Activated CD8-positive, alpha-beta T cell treated with anti-CD3 and anti-CD28 coated beads, Interleukin-2, amount 10 ng/mL, durations not matched to agents 7 days and 5 days (primary cell): ENCODE results near the gene SYNPR. TPM values are rescaled to one million over a fixed set of nuclear protein-coding genes. Genes with fewer than 3 reads are reported as not detected.

Experiments
- ATAC-seq: fragments of 150-1000 bp; cut with Tn5 transposase; one replicate; pipeline ENCODE4 v1.10.0; 2021; ENCODE audit warnings: moderate library complexity
- CTCF ChIA-PET: fragments of 350-600 bp; sonication (Branson Sonifier 250); formaldehyde crosslinking; loops from one replicate; lab custom pipeline; 2021; ENCODE audit warnings: antibody characterized with exemption; lab: Charles Lee
- POLR2A ChIA-PET: fragments of 350-600 bp; sonication (Branson Sonifier 250); formaldehyde crosslinking; loops from one replicate; lab custom pipeline; 2021; ENCODE audit warnings: antibody characterized with exemption; lab: Charles Lee
- DNase-seq: peaks from one replicate; pipeline ENCODE4 v3.0.0-alpha.2; 2020
- H3K27ac Mint-ChIP-seq: one replicate; pipeline ENCODE4 v1.8.0; 2021; ENCODE audit warnings: mild to moderate bottlenecking, mixed read lengths
- H3K27me3 Mint-ChIP-seq: one replicate; pipeline ENCODE4 v1.8.0; 2021; ENCODE audit warnings: low read depth, mixed read lengths
- H3K36me3 Mint-ChIP-seq: one replicate; pipeline ENCODE4 v1.8.0; 2021; ENCODE audit warnings: low read depth, mixed read lengths
- H3K4me1 Mint-ChIP-seq: one replicate; pipeline ENCODE4 v1.8.0; 2021; ENCODE audit warnings: low read depth, mixed read lengths
- H3K4me3 Mint-ChIP-seq: one replicate; pipeline ENCODE4 v1.8.0; 2021; ENCODE audit warnings: mild to moderate bottlenecking, mixed read lengths
- H3K9me3 Mint-ChIP-seq: one replicate; pipeline ENCODE4 v1.8.0; 2022; ENCODE audit warnings: mixed read lengths; ENCODE audit not compliant: insufficient read depth
- total RNA-seq, 2 experiments: library from RNA; stranded (reverse); gene quantifications; one replicate each; pipeline ENCODE4 v1.2.3, GENCODE V29; 2021

Gene SYNPR
- total RNA-seq, 2 experiments from 2014 or later = not detected

DNA sequence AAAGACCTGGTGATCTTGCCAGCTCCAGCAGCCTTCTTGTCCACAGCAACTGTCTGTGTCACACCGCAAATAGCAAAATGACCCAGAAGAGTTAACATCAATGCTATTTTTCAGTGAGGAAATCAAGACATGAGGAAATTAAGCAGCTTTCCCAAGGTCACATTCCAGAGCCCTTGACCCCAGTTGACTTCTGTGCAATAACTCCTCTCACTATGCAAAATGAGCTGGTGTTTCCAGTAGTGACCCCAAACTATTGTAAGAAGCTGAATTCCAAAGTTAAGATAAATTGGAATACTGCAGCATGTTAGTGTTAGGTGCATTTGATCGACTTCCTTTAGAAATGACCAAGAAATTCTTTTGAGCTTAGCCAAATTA is 201.5 kb downstream of the SYNPR start:
- no peak for DNase-seq
- H3K9me3 Mint-ChIP-seq = no peaks in the 10 kb centered on the region
- H3K36me3 Mint-ChIP-seq = no peaks in the 10 kb centered on the region
- POLR2A ChIA-PET = no interaction called here
- no peak for ATAC-seq
- H3K27me3 Mint-ChIP-seq = no peaks in the 10 kb centered on the region
- H3K27ac Mint-ChIP-seq = no peak overlapping the region
- no peaks in the 10 kb centered on the region for H3K4me1 Mint-ChIP-seq
- CTCF ChIA-PET = no interaction called here
- H3K4me3 Mint-ChIP-seq = no peak overlapping the region

DNA sequence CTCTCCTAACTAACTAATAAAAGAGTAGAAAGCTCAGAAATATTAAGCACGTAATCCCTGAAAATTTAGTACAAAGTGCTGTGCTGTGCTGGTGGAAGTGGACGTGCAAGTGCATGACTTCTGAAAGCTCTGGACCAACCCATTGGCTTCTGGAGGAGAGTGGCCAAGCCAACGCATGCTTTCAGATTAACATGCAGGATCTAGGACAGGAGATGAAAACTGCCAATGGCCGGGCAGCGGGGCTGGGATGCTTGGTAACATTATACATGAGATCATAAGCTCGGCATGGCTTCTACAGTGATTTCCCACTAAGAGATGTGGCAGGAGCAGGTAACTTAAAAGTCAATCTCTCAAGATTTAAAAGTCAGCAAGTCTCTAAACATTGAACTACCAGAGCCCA is 203.5 kb downstream of the SYNPR start:
- POLR2A ChIA-PET = no interaction called here
- CTCF ChIA-PET = no interaction called here
- H3K4me3 Mint-ChIP-seq = no peak overlapping the region
- ATAC-seq (no peak), DNase-seq (no peak)
- no peaks in the 10 kb centered on the region for H3K9me3 Mint-ChIP-seq
- H3K27me3 Mint-ChIP-seq = no peaks in the 10 kb centered on the region
- H3K27ac Mint-ChIP-seq = no peak overlapping the region
- no peaks in the 10 kb centered on the region for H3K4me1 Mint-ChIP-seq
- H3K36me3 Mint-ChIP-seq = no peaks in the 10 kb centered on the region

DNA sequence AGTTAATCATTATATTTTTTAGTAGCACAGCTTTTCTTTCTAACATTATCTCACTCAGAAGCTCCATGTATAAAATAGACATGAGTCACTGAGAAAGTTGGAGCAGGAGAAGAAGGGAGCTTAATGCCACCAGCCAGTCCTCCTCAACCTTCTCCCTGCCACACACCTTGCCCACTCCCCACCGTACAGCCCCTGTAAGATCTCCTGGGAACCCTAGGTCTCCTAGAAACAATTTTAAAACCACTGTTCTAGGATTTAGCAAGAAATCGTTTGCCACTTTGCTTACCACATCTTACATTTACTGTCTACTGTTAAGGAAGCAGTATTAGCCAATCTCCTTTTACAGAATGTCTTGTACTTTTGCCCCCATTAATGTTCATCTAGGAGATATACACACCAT is 204.2 kb downstream of the SYNPR start:
- no peaks in the 10 kb centered on the region for H3K27me3 Mint-ChIP-seq
- no peaks in the 10 kb centered on the region for H3K36me3 Mint-ChIP-seq

DNA sequence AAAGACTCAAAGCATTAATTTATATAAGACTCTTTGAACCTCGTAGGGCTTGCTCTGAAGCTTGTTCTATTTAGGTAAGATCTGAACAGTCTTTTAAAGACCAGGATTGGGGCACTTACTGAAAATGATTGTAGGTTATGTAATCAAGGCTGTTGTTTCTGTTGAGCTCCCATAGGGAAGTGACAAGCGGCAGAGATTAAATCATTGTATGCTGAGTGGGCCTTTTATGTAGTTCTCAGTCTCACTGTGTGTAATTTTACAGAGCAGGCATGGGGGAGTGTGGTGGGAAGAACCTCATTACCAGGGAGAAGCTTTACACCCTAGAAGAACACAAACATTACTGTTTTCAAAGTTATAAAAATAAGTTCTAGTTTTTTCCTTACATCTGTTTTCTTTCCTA is 214.4 kb downstream of the SYNPR start:
- H3K27ac Mint-ChIP-seq = no peak overlapping the region
- POLR2A ChIA-PET = no interaction called here
- ATAC-seq (no peak), DNase-seq (no peak)
- no peak overlapping the region for H3K4me3 Mint-ChIP-seq
- H3K9me3 Mint-ChIP-seq = no peaks in the 10 kb centered on the region
- CTCF ChIA-PET = no interaction called here
- H3K27me3 Mint-ChIP-seq = no peaks in the 10 kb centered on the region
- H3K36me3 Mint-ChIP-seq = no peaks in the 10 kb centered on the region
- H3K4me1 Mint-ChIP-seq = no peaks in the 10 kb centered on the region

More for the DNA sequence above, 204.2 kb downstream of the SYNPR start:
- no peak overlapping the region for H3K4me3 Mint-ChIP-seq
- DNase-seq = no peak
- H3K27ac Mint-ChIP-seq = no peak overlapping the region
- no peak for ATAC-seq
- no peaks in the 10 kb centered on the region for H3K9me3 Mint-ChIP-seq
- ChIA-PET CTCF (no interaction called here), POLR2A (no interaction called here)
- no peaks in the 10 kb centered on the region for H3K4me1 Mint-ChIP-seq

DNA sequence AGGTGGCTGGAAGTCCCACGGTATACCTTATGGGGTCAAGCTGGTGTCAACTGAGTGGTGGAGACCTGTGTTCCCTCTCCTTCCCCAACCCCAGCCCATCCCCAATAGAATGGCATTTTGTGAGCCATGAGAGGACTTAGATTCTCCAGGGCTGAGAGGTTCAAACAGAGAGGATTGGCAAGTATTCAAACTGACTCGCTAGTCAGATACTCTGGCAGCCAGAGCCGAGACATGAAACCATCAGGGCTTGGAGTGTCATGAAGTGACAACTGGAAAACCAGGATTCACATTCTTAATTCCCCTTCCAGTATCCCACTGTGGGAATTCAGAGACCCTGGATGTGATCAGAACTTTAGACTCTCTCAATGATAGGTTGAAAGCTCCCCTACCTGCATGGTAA is 215.0 kb downstream of the SYNPR start:
- POLR2A ChIA-PET = no interaction called here
- H3K27ac Mint-ChIP-seq = no peak overlapping the region

DNA sequence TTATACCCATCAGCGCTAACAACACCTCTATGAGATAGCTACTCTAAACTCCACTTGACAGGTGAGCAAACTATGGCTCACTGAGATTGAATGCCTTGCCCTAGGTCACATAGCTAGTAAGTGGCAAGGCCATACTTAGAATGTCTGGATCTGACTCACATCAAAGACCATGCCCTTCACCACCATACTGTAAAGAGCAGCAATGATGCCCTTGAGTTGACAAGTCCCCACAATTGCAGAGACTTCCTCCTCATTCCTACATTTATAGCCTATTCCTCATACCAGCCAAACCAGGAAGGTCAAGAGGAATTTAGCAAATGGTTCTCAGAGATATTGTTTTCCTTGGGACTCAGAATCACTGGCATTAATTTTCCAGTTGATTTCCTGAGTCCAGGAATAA is 216.5 kb downstream of the SYNPR start:
- DNase-seq (no peak), ATAC-seq (no peak)
- ChIA-PET CTCF (no interaction called here), POLR2A (no interaction called here)
- H3K27ac Mint-ChIP-seq = no peak overlapping the region
- no peaks in the 10 kb centered on the region for H3K27me3 Mint-ChIP-seq
- no peaks in the 10 kb centered on the region for H3K4me1 Mint-ChIP-seq
- no peak overlapping the region for H3K4me3 Mint-ChIP-seq
- H3K36me3 Mint-ChIP-seq = no peaks in the 10 kb centered on the region
- no peaks in the 10 kb centered on the region for H3K9me3 Mint-ChIP-seq

More for the DNA sequence above, 215.0 kb downstream of the SYNPR start:
- no peak for ATAC-seq
- Mint-ChIP-seq H3K4me1 (no peaks in the 10 kb centered on the region), H3K4me3 (no peak overlapping the region), H3K36me3 (no peaks in the 10 kb centered on the region), H3K9me3 (no peaks in the 10 kb centered on the region), H3K27me3 (no peaks in the 10 kb centered on the region)
- CTCF ChIA-PET = no interaction called here
- DNase-seq = no peak

DNA sequence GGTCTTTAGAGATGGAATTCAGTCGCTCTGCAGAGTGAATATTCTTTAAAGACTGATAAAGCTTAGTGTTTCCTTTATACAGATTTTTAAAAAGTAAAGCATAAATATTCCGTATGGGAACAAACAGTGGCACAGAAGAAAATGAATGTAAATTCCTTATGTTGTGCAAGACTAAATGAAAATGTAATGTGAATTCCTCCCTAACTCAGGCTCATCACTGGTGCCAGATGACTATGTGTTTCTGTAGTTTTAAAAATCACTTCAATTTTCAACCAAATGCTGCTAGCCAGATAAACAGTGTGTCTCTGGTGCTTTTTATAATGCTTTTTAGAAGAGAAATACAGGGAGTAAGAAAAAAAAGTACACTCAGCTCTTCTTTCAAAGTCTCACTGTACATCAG is 219.5 kb downstream of the SYNPR start:
- no peak overlapping the region for H3K4me3 Mint-ChIP-seq
- CTCF ChIA-PET = no interaction called here

DNA sequence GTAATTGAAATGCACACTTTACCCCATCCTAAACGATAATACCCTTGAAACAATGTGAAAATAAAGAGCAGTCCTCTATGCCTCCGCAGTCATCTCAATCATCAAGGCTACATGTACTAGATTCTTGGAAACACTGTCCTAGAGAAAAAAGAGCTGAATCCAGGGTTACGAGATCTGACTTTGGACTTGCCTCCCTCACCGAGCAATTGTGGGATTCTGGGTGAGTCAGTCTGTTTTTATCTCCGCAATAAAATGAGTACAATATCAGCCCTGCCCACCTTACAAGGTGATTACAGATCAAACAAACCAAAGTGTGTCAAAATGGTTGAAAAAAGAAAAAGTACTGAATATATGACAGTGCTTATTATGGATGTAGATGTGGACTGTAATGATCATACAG is 222.1 kb downstream of the SYNPR start:
- POLR2A ChIA-PET = no interaction called here
- no peaks in the 10 kb centered on the region for H3K9me3 Mint-ChIP-seq

More for the DNA sequence above, 219.5 kb downstream of the SYNPR start:
- Mint-ChIP-seq H3K27ac (no peak overlapping the region), H3K27me3 (no peaks in the 10 kb centered on the region), H3K36me3 (no peaks in the 10 kb centered on the region), H3K9me3 (no peaks in the 10 kb centered on the region), H3K4me1 (no peaks in the 10 kb centered on the region)
- DNase-seq (no peak), ATAC-seq (no peak)
- POLR2A ChIA-PET = no interaction called here

DNA sequence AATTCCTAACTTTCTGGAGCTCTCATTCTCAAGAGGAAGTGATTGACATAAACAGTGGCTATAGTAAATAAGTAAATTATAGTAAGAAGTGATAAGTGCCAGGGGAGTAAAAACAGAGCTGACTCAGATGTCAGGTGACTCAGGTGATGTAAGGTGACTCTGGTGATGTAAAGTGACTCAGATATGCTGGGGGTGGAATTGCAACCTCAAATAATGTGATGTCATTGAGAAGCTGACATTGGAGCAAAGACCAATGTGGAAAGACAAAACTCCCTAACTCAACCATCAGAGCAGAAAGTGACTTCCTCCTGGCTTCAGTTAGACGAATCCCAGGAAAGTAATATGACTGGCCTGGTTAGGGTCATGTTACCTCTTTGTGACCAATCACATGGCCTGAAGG is 230.2 kb downstream of the SYNPR start:
- POLR2A ChIA-PET = no interaction called here
- Mint-ChIP-seq H3K36me3 (no peaks in the 10 kb centered on the region), H3K27ac (no peak overlapping the region), H3K4me1 (no peaks in the 10 kb centered on the region), H3K9me3 (no peaks in the 10 kb centered on the region), H3K27me3 (no peaks in the 10 kb centered on the region), H3K4me3 (no peak overlapping the region)
- CTCF ChIA-PET = no interaction called here
- ATAC-seq = no peak
- no peak for DNase-seq

More for the DNA sequence above, 222.1 kb downstream of the SYNPR start:
- Mint-ChIP-seq H3K36me3 (no peaks in the 10 kb centered on the region), H3K4me1 (no peaks in the 10 kb centered on the region), H3K4me3 (no peak overlapping the region), H3K27me3 (no peaks in the 10 kb centered on the region), H3K27ac (no peak overlapping the region)
- ATAC-seq (no peak), DNase-seq (no peak)
- CTCF ChIA-PET = no interaction called here

DNA sequence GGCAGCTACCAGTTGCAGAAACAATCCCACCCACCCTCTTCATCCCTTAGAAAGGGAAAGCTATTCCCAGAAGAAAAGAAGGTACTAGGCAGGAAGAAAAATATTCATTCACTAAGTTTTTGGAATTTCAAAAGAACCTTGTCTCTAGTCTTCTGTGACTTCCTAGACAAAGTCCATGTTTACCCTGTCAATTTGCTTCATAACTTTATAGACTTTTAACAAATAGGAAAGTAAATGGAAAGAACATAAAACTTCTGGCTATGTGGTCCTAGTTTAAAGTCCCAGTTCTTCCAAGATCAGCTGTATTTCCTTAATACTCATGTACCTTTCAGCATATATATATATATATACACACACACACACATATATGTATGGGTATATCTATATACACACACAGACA is 230.7 kb downstream of the SYNPR start:
- H3K4me3 Mint-ChIP-seq = no peak overlapping the region
- H3K27ac Mint-ChIP-seq = no peak overlapping the region
- no peaks in the 10 kb centered on the region for H3K9me3 Mint-ChIP-seq
- CTCF ChIA-PET = no interaction called here
- H3K36me3 Mint-ChIP-seq = no peaks in the 10 kb centered on the region
- POLR2A ChIA-PET = no interaction called here
- ATAC-seq (no peak), DNase-seq (no peak)
- H3K27me3 Mint-ChIP-seq = no peaks in the 10 kb centered on the region
- no peaks in the 10 kb centered on the region for H3K4me1 Mint-ChIP-seq

DNA sequence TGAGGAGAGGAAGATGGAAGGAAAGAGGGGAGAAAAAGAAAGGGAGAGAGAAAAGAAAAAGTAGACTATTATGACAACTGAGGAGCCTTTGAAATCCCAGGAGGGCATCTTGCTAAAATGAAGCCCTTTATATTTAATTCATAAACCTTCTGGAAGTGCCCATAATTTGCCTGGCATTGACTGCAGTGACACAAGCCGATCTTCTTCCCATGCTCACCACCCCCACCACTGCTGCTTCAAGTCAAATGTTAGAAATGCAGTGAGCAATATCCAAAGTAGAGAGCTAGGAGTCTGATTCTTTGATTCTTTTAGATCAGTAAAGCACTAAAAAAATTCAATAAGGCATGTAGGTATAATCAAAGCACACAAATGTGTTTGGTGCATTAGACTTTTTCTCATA is 235.7 kb downstream of the SYNPR start:
- no peaks in the 10 kb centered on the region for H3K9me3 Mint-ChIP-seq
- no peaks in the 10 kb centered on the region for H3K36me3 Mint-ChIP-seq
- no peak for ATAC-seq

DNA sequence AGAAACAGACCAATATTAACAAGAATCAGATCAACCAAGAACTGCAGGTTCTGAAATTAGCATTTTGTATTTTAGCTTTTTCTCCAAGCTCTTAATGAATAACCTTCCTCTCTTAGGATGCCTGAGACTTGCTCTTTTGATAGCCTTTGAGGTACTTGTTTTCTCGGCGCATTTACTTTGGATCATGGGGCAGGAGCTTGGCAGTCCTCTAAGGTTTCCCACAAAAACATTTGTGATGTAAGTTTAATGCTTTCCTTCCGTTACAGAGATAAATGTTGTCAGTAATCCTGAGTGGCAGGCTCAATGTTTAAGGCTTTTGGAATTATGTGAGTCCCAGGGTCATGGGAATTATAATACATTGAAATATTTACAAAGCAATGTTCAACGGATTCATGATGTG is 236.6 kb downstream of the SYNPR start:
- Mint-ChIP-seq H3K27ac (no peak overlapping the region), H3K4me3 (no peak overlapping the region), H3K4me1 (no peaks in the 10 kb centered on the region), H3K36me3 (no peaks in the 10 kb centered on the region), H3K27me3 (no peaks in the 10 kb centered on the region), H3K9me3 (no peaks in the 10 kb centered on the region)
- ChIA-PET POLR2A (no interaction called here), CTCF (no interaction called here)
- ATAC-seq (no peak), DNase-seq (no peak)

More for the DNA sequence above, 235.7 kb downstream of the SYNPR start:
- CTCF ChIA-PET = no interaction called here
- H3K27ac Mint-ChIP-seq = no peak overlapping the region
- no peak overlapping the region for H3K4me3 Mint-ChIP-seq
- no peak for DNase-seq
- no peaks in the 10 kb centered on the region for H3K4me1 Mint-ChIP-seq
- POLR2A ChIA-PET = no interaction called here
- no peaks in the 10 kb centered on the region for H3K27me3 Mint-ChIP-seq

DNA sequence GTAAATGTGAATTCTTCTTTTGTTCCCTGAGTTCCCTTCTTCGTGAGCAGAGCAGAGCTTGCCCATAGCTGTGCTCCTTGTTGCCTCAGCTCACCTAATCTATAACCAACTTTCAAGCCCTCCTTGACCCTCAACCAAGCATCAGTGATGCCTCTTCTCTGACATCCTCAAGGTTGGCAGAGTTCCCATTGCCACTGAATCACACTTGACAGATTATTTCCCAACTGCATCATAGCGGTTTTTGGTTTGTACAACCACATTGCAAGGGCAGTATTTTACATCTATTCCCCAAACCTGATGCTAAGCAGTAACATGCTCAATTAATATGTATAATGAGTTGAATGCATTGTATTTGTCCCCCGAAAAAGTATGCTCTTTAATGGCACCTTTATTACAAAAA is 241.3 kb downstream of the SYNPR start:
- POLR2A ChIA-PET = no interaction called here
- H3K27ac Mint-ChIP-seq = no peak overlapping the region
- DNase-seq = no peak
- no peaks in the 10 kb centered on the region for H3K4me1 Mint-ChIP-seq
- H3K36me3 Mint-ChIP-seq = no peaks in the 10 kb centered on the region
- H3K4me3 Mint-ChIP-seq = no peak overlapping the region
- H3K9me3 Mint-ChIP-seq = no peaks in the 10 kb centered on the region
- no peaks in the 10 kb centered on the region for H3K27me3 Mint-ChIP-seq
- ATAC-seq = no peak
- CTCF ChIA-PET = no interaction called here
